Uterus (tissue), 4 donors: ENCODE results near the gene PRAME. TPM values are rescaled to one million over a fixed set of nuclear protein-coding genes. Genes with fewer than 3 reads are reported as not detected.
"Not testable (repeated sequence)": the region's sequence is repeated elsewhere in the genome, so short reads cannot be mapped to it uniquely, and the experiment has no call there.

Experiments
- DNase-seq, 2 donors: peaks; one replicate each; pipeline ENCODE4 v3.0.0-alpha.2; 2019 to 2020
- H3K27ac ChIP-seq, 2 donors: fragments of 200-600 bp; sonication (generic); 1 replicate in 1 of 2; 2 replicates in 1 of 2; pipeline ENCODE4 v1.5.1; 2016 to 2018
- H3K27me3 ChIP-seq, 2 donors: fragments of 200-600 bp; sonication (generic); one replicate each; pipeline ENCODE4 v1.5.1; 2018 to 2019; ENCODE audit warnings: control low read depth in 1 of 2
- H3K36me3 ChIP-seq, 2 donors: fragments of 200-600 bp; sonication (generic); one replicate each; pipeline ENCODE4 v1.5.1; 2019; ENCODE audit warnings: control low read depth in 1 of 2
- H3K4me1 ChIP-seq, 2 donors: fragments of 200-600 bp; sonication (generic); one replicate each; pipeline ENCODE4 v1.5.1; 2018 to 2019; ENCODE audit warnings: control low read depth in 1 of 2
- H3K4me3 ChIP-seq, 2 donors: fragments of 200-600 bp; sonication (generic); 1 replicate in 1 of 2; 2 replicates in 1 of 2; pipeline ENCODE4 v1.5.1; 2018 to 2019; ENCODE audit warnings: mild to moderate bottlenecking in 1 of 2
- H3K9me3 ChIP-seq, 2 donors: fragments of 200-600 bp; sonication (generic); one replicate each; pipeline ENCODE4 v1.5.1; 2019; ENCODE audit warnings: control low read depth in 1 of 2
- POLR2A ChIP-seq, 2 donors: fragments of 450-650 bp; IDR thresholded peaks; one replicate each; pipeline ENCODE4 v1.6.1; 2016; ENCODE audit warnings: antibody characterized with exemption in 2 of 2, mild to moderate bottlenecking in 1 of 2, moderate library complexity in 1 of 2
- intact Hi-C: fragments of 100-400 bp; cut with DNase I; formaldehyde crosslinking; loops from one replicate; pipeline ENCODE4 v1.15.1; 2023; ENCODE audit warnings: low total_unique reads
- total RNA-seq, 4 donors: library from RNA; depleted of rRNA in 3 of 4; stranded (reverse); fragments of >200 nt in 3 of 4; gene quantifications; one replicate each; pipeline versions ENCODE4 v1.1.0 to v1.2.4, GENCODE V29; 2014 to 2023
- TF ChIP-seq, protein P1 (sequence below), 4 experiments: fragments of 200-600 bp in 2 of 4; fragments of 450-650 bp in 2 of 4; sonication (generic) in 2 of 4; IDR thresholded peaks; one replicate each; pipeline ENCODE4 v1.5.1; 2016 to 2019; ENCODE audit warnings: antibody characterized with exemption in 4 of 4, mild to moderate bottlenecking in 2 of 4, moderate library complexity in 1 of 4
- donor health status: DM: yes; HTN: yes; CAD: no.

Gene PRAME
- total RNA-seq, 4 donors from 2014 or later = 0.41 to 1.3 TPM; not detected in 2

DNA sequence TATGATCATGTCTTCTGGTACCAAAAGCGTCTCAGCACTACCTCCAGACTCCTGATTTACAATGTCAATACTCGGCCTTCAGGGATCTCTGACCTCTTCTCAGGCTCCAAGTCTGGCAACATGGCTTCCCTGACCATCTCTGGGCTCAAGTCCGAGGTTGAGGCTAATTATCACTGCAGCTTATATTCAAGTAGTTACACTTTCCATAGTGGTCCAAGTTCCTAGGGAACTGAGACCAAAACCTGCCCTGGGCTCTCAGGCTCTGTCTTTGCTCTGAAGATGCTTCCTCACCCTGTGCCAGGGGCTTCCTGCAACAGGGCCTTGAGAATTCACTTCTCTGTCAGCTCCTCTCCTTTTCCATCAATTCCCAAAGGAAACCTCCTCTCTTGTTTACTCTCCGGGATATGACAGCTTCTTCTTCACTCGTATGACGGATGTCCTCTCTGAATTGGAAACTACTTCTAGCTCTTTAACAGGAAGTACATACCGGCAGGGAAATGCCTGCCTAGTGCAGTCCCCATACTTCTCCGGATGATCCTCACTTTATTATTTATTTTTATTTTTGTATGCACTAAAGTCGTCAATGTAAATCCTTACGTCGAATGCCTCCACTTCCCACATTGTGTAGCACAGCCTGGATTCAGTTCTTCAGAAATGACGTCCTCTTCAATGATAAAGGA lies 29.6 kb upstream of the PRAME start:
- intact Hi-C loops = no loop called here
- DNase-seq = no peak
- no peaks in the 10 kb centered on the region for H3K27me3 ChIP-seq
- H3K36me3 ChIP-seq = no peaks in the 10 kb centered on the region
- H3K4me3 ChIP-seq = no peak overlapping the region
- TF ChIP-seq, protein P1, sequence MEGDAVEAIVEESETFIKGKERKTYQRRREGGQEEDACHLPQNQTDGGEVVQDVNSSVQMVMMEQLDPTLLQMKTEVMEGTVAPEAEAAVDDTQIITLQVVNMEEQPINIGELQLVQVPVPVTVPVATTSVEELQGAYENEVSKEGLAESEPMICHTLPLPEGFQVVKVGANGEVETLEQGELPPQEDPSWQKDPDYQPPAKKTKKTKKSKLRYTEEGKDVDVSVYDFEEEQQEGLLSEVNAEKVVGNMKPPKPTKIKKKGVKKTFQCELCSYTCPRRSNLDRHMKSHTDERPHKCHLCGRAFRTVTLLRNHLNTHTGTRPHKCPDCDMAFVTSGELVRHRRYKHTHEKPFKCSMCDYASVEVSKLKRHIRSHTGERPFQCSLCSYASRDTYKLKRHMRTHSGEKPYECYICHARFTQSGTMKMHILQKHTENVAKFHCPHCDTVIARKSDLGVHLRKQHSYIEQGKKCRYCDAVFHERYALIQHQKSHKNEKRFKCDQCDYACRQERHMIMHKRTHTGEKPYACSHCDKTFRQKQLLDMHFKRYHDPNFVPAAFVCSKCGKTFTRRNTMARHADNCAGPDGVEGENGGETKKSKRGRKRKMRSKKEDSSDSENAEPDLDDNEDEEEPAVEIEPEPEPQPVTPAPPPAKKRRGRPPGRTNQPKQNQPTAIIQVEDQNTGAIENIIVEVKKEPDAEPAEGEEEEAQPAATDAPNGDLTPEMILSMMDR (IDR thresholded peaks at IDR 0.05) = no peak
- TF ChIP-seq POLR2A (IDR thresholded peaks at IDR 0.05) = no peak
- H3K4me1 ChIP-seq = no peaks in the 10 kb centered on the region
- no peaks in the 10 kb centered on the region for H3K9me3 ChIP-seq
- no peak overlapping the region for H3K27ac ChIP-seq

DNA sequence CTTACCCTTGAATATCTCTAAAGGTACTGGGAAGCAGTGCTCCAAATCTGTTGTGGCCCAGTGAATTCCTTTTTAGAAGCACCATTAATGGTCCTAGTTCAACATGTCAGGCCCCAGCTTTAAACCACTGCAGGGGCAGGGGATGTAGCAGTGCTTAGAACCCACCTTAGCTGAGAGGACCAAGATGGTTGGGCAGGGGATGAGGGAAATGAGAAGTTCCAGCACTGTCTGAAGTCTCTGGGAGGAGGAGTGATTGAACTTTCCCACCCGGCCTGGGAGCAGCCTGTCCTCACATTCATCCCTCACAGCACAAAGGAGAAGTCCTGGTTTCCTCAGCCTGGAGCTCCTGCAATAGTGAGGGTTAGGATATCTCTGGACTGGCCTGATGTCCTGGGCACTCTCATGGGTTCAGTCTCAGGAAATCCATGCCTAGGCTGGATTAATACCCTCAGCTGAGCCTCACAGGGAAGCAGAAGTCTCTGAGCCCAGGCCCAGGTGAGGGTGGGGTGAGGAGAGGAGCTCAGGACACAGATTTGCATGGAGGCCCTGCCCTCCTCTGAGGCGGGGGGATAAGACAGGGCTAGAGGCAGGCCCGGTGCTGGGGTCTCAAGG lies 28.6 kb upstream of the PRAME start:
- TF ChIP-seq, protein P1 (IDR thresholded peaks at IDR 0.05) = no peak

DNA sequence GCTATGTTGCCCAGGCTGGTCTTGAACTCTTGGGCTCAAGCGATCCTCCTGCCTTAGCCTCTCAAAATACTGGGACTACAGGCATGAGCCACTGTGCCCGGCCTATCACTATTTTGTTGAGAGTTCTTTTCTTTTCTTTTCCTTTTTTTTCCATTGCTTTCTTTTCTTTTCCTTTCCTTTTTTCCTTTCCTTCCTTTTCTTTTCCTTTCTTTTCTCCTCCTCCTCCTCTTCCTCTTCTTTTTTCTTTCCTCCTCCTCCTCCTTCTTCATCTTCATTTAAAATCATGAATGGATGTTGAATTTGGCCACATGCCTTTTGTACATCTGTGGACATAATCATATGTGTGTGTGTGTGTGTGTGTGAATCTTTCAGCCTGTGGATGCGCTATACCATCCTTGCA lies 25.7 kb upstream of the PRAME start:
- intact Hi-C loops = no loop called here
- Histone ChIP-seq H3K4me3 (no peak overlapping the region), H3K27me3 (no peaks in the 10 kb centered on the region), H3K4me1 (no peaks in the 10 kb centered on the region), H3K9me3 (no peaks in the 10 kb centered on the region), H3K27ac (no peak overlapping the region), H3K36me3 (no peaks in the 10 kb centered on the region)
- TF ChIP-seq, protein P1 (IDR thresholded peaks at IDR 0.05) = no peak
- TF ChIP-seq POLR2A (IDR thresholded peaks at IDR 0.05) = no peak
- no peak for DNase-seq

More for the DNA sequence above, 28.6 kb upstream of the PRAME start:
- H3K27me3 ChIP-seq = no peaks in the 10 kb centered on the region
- H3K27ac ChIP-seq = no peak overlapping the region
- DNase-seq = no peak
- H3K4me3 ChIP-seq = no peak overlapping the region
- intact Hi-C loops = no loop called here
- H3K9me3 ChIP-seq = no peaks in the 10 kb centered on the region
- no peaks in the 10 kb centered on the region for H3K36me3 ChIP-seq
- no peaks in the 10 kb centered on the region for H3K4me1 ChIP-seq

DNA sequence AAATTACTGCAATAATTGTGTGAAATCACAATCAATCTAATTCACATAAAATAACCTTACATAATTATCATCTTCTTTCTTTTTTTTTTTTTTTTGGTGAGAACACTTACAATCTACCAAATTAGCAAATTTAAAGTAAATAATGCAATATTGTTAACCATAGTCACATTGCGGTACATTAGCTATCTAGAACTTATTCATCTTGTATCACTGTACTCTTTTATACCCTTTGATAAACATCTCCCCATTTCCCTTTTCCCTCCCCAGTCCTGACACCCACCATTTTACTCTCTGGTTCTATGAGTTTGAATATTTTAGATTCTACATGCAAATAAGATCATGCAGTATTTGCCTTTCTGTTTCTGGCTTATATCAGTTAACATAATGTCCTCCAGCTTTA lies 24.0 kb upstream of the PRAME start:
- no peak for DNase-seq
- Histone ChIP-seq H3K27ac (no peak overlapping the region), H3K27me3 (no peaks in the 10 kb centered on the region), H3K36me3 (no peaks in the 10 kb centered on the region), H3K4me1 (no peaks in the 10 kb centered on the region), H3K9me3 (no peaks in the 10 kb centered on the region), H3K4me3 (no peak overlapping the region)
- no peak for TF ChIP-seq POLR2A (IDR thresholded peaks at IDR 0.05)
- TF ChIP-seq, protein P1 (IDR thresholded peaks at IDR 0.05) = no peak
- intact Hi-C loops = no loop called here

DNA sequence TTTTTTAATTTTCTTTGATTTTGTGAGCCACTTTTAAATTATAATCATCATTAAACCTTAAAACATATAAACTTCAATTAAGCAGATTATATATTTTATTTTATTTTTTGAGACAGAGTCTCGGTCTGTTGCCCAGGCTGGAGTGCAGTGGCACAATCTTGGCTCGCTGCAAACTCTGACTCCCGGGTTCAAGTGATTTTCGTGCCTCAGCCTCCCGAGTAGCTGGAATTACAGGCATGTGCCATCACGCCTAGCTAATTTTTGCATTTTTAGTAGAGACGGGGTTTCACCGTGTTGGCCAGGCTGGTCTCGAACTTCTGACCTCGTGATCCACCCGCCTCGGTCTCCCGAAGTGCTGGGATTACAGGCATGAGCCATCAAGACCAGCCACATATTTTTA lies 22.5 kb upstream of the PRAME start:
- H3K4me1 ChIP-seq, H3K9me3 ChIP-seq, DNase-seq, H3K27me3 ChIP-seq, intact Hi-C loops, H3K36me3 ChIP-seq, H3K27ac ChIP-seq, H3K4me3 ChIP-seq: not testable (repeated sequence)
